ENCODE measurements around the gene RXFP4.

RXFP4 gene

GRCh38 chr1:155931332-155932038 lies 10.0 kb upstream of the RXFP4 start:
- DNase-seq = no peak

- DNase-seq = no peak
These were observed 9.4 kb upstream of the RXFP4 start for GRCh38 chr1:155932081-155932480.

GRCh38 chr1:155932487-155932886 lies 9.0 kb upstream of the RXFP4 start:
- no peak for DNase-seq

GRCh38 chr1:155933591-155934096 lies 7.8 kb upstream of the RXFP4 start:
- no peak for DNase-seq

GRCh38 chr1:155934097-155934935 lies 7.1 kb upstream of the RXFP4 start, which contains the start of gene KHDC4:
TSS of gene KHDC4 (minus strand) at chr1:155934413. CDS start at chr1:155934373, 40 bp downstream.
- DNase-seq = peak; percentile 98

- DNase-seq = no peak
These were observed 6.4 kb upstream of the RXFP4 start for GRCh38 chr1:155934936-155935590.

GRCh38 chr1:155938220-155938627 lies 3.2 kb upstream of the RXFP4 start:
- peak; percentile 76 for DNase-seq

GRCh38 chr1:155940482-155940992 lies 901 bp upstream of the RXFP4 start:
- no peak for DNase-seq

- DNase-seq = no peak
These were observed 550 bp downstream of the RXFP4 start for GRCh38 chr1:155941845-155942531.

- no peak for DNase-seq
These were observed 1.2 kb downstream of the RXFP4 start for GRCh38 chr1:155942578-155943141.

GRCh38 chr1:155944444-155944799 lies 3.0 kb downstream of the RXFP4 start:
- DNase-seq = no peak

- DNase-seq = no peak
These were observed 5.3 kb downstream of the RXFP4 start for GRCh38 chr1:155946633-155947219.

GRCh38 chr1:155947292-155947691 lies 5.9 kb downstream of the RXFP4 start:
- no peak for DNase-seq

- no peak for DNase-seq
These were observed 6.3 kb downstream of the RXFP4 start for GRCh38 chr1:155947741-155948140.

GRCh38 chr1:155950829-155951228 lies 9.4 kb downstream of the RXFP4 start:
- no peak for DNase-seq

- DNase-seq = no peak
These were observed 10.5 kb downstream of the RXFP4 start for GRCh38 chr1:155951753-155952504.

- no peak for DNase-seq
These were observed 11.1 kb downstream of the RXFP4 start for GRCh38 chr1:155952505-155952890.

- no peak for DNase-seq
These were observed 13.2 kb downstream of the RXFP4 start for GRCh38 chr1:155954645-155955044.

- no peak for DNase-seq
These were observed 16.0 kb downstream of the RXFP4 start for GRCh38 chr1:155957411-155957915.

- no peak for DNase-seq
These were observed 18.8 kb downstream of the RXFP4 start for GRCh38 chr1:155960081-155960745.
